ENCODE data around the gene RALGAPA2.
A peak's percentile ranks its signal among the peaks of the same experiment; 100 is the strongest.

Gene RALGAPA2

GRCh38 chr20:20423117-20423516 lies 289.3 kb downstream of the RALGAPA2 start:
- no peak for DNase-seq

GRCh38 chr20:20417876-20418676 lies 294.4 kb downstream of the RALGAPA2 start:
- no peak for DNase-seq

GRCh38 chr20:20415321-20415720 lies 297.1 kb downstream of the RALGAPA2 start:
- DNase-seq: no peak

DNA sequence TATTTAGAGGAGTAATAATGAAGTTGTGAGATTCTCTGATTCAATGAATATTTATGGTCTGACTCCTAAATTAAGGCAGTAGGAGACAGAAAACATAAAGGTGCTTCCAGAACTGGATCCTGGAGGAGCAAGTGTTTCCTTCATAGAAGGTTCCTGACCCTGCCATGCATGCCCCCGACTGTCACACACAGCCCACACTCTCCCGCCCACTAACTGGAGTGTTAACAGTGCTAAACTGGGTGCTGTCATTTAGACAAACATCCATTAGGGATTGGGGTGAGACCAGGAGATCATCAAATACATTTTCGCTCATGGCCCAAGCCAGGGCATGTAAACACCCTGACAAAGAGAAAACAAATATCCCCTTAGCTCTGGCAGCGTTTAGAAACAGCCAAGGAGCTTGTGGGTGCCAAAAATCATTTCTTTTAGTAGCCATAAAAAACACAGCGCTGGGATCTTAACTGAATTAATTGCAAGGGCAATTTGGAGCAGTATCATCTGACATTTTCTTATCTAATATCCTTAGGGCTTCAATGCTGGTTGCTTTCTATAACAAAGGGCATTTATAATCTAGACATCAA lies 297.7 kb downstream of the RALGAPA2 start:
- DNase-seq: no peak

- DNase-seq: no peak
These were observed 298.6 kb downstream of the RALGAPA2 start for GRCh38 chr20:20413810-20414281.

- DNase-seq: no peak
These were observed 299.7 kb downstream of the RALGAPA2 start for GRCh38 chr20:20412750-20413149.

DNA sequence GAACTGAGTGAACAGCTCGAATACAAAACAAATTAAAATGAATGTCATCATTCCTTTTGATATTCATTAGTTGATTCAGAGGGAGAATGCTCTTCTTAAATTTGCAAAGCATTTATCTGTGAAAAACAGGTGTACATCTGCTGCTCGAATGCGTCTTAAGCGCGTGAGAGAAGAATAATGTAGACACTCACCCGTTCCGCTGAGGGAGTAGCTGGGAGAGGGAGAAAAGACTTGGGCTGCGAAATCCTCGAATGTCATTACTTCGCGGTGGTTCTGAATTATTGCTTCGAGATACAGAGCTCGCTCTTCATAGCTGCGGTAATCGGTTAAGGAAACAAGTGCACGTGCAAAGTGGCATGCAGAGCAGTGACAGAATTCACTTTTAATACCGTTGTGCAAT lies 300.6 kb downstream of the RALGAPA2 start:
- no peak for DNase-seq

DNA sequence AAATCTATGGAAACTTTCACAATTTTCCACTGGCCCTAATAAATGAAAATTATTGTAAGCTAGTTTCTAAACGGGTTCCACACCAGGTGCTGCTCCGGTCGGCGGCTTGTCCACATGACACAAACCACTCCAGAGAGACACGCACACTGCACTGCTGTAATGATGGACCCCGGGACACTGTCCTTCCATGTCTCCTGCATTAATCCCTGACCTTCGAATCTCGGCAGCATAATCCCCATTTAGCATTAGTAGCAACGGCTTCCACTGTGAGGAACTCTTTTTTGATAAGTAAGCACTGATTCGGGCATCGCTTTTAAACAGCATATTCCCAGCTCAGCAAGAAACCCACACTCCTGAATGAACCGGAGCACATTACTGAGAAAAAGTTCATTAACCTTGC lies 301.0 kb downstream of the RALGAPA2 start:
- DNase-seq: no peak

DNA sequence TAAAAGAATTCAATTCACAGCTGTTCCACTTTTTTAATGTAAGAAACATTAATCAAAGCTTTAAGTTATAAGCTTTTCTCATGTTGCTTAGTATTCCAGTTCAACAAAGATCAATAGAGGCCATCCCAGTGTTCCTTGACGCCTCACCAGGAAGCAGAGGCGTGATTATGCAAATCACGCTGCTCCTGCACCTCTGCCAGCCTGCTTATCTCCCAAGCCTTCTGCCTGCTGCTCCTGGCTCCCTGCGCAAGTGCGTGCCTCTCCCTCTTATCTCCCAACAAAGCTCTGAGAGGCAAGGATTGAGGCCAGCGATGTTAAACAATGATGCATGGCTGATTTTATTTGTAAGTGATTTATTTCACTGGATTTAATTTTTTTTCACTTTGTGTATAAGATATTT lies 301.8 kb downstream of the RALGAPA2 start:
- peak; percentile 33 for DNase-seq

DNA sequence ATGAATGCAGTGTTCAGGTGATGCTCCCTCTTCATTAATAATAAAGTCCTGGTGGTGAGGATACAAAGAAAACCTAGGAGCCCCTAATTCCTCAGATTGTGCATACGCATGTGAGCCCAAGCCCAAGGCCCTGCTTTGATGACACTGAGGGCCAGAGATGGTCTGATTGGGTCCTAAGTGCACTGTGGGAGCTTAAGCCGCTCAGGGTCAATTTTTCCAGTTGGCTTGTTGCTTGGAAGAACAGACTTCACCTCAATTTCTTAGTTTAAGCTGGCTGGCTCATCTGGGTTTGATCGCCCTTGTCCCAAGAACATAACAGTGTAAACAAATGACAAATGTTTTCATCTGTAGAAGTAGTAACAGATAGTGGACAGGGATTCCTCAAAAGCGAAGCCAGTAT lies 303.1 kb downstream of the RALGAPA2 start:
- DNase-seq: no peak

GRCh38 chr20:20407891-20408805 lies 304.3 kb downstream of the RALGAPA2 start:
- peak; percentile 79 for DNase-seq

GRCh38 chr20:20406306-20406705 lies 306.1 kb downstream of the RALGAPA2 start:
- DNase-seq: no peak

DNA sequence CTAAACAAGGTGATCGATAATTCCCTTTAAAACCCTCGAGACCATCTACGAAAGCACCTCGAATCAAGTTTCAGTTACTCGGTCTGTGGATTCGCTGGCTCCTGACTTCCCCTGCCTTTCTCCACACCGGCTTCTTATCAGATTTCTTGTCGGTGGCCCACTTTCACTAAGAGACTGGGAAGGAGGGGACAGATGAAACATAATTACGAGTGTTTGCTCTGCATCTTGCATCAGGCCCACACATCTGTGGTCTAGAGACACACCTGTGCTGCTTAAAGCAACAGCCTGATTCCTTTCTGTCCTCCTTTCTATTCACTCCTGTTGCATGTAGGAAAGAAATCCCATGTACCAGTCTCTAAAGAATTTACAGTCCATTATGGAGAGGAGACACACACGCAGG lies 306.8 kb downstream of the RALGAPA2 start:
- no peak for DNase-seq

- DNase-seq: no peak
These were observed 307.8 kb downstream of the RALGAPA2 start for GRCh38 chr20:20404633-20405032.

DNA sequence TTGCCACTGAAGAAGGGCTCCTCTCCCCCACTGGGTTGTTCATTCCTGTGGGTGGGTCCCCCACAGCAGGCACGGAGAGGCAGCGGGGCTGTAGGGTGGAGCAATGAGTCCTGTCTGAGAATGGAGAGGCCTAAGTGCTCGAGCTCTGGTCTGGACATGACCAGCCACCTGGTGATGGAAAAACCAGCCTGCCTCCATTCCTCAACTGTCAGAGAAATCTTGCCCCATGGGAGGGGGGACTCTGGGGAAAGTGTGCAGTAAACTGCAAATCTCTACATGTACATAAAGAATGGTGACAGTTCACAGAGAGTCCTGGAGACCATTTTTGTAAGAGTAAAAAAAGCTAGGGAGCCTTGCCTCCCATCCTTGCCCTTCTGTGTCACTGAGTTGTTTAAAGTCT lies 310.5 kb downstream of the RALGAPA2 start:
- DNase-seq: no peak

DNA sequence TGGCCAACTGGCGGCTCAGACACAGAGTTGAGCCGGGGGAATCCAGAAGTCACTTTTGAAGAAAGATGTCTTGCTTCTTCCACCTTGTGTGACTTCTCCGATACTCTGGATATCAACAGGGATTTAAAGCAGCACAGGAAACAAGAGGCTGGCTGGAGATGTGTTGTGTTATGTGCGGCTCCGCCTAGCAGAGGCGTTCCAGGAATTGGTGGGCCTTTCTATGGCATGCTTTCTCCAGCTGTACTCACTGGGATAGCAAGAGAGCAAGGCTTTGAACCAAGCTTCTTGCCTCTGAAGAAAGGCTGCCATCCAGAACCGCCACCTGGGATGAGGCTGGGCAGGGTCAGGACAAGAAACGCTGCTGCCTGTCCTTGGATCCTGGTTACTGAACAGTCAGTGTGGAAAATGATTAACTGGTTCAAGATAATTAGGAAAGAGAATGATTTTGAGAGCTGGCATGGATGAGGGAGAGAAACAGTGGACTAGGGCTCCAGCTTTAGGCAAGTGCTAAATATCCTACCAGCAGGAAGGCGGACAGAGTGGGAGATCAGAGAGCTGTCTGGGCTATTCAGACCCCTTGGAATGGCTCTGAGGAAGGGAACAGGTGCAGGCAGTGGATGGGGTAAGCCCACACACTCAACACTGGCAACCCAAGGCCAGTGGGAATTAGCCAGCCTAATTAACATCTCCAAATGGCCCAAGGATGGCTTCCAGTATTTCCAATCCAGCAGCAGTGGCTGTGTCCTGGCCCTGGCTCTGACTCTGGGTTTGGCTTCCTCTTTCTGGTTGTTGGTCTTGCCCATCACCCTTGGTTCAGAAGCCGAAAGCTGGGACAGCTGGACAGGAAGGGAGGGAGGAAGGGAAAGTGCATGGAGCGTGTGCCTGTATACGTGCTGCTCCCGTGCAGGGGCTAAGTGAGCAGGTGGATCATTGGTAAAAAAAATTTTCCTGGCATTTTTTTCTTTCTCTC lies 312.6 kb downstream of the RALGAPA2 start:
- no peak for DNase-seq

DNA sequence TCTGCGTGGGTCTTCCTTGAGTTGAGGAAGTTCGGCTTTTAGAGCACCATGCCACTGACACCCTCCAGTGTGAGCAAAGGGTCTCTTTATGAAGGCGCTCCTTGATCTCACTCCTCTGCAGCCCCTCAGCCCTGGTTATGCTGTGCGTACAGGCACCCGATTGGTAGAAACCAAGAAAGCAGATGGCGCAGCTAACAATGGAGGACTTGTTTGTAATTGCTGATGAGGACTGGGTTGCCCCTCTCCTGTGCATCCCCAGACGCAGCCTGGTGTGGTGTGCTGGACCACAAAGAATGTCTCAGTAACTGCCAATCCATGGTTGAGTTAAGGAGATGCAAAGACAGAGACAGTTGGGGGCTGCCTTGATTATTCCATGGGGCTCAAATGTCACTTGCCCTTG lies 314.3 kb downstream of the RALGAPA2 start:
- no peak for DNase-seq

DNA sequence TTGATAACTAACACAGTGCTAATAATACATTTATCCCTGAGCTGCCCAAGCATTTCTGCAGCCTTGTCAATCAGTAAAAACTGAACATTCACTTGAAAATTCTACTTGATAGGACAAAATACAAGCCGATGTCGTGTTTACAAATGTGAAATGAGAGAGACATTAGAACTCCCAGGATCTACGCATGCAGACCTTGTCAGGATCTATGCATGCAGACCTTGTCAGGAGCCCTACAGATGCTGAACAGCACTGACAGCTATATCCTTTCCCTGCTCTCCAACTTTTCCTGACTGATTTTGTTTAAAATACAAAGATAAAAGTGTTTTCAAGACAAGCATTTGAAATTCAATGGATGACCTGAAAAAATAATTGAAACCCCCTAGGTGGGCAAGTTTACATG lies 315.6 kb downstream of the RALGAPA2 start:
- DNase-seq: no peak

GRCh38 chr20:20395903-20396568 lies 316.4 kb downstream of the RALGAPA2 start:
- DNase-seq: no peak

DNA sequence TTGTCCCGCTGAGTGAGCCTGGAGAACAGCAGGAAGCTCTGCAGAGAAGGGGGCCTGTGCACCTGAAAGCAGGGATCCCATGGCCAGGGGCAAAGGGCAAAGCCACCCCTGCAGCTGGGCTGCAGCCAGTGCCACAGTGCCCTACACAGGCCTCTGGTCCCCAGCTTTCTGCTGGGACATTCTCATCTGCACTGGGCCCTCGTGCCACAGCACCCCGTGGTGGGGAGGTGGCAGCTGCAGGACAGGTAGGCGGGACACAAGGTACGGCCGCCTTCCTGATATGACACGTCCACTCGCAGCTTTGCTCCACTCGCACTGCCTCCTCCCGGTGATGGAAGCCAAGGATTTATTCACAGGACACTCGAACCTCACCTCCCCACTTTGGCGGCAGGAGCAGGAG lies 317.4 kb downstream of the RALGAPA2 start:
- no peak for DNase-seq

DNA sequence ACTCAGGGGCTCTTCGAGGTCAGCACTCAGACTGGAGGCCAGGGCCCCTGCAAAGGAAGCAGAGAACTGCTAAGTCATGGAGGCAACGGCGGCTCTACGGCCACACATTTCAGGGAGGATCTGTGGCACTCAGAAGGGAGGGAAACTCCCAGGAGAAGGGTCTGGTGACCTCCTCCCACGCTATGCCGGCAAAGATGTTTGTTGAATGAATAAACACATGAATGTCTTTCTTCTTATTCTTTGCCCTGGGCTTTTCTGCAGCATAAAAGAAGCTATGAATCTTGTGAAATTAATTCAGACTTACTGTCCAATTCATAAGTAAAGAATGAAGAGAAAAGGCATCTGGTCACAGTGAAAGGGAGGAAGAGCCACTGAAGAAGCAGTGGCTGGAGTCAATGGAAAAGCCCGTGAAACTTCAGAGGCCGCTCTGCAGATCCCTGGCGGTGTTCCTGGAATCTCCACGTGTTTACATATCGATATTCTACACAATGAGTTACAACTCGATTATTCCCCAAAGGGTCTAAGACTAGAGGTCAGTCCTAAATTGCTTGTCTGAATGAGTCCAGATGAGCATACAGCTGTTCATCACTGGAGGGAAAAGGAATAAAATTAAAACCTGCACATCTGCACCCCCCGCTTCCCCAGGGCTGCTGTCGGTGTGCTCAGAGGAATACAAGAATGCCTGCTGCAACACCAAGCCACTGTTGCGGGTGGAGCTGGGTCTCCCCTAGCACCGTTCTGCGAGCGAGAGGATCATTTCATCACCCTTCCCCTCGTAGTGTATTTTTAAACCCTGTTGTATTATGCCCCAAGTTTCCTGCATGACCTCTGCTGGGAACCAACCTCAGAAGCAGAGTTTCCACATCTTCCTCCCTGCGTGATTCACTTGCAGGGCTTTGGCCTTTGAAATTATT lies 319.0 kb downstream of the RALGAPA2 start:
- no peak for DNase-seq

Data from NCI-H1694 (cell line).